HG02798 (cell line): ENCODE measurements around the gene PCDHGA9.
"Not testable (repeated sequence)": the region's sequence is repeated elsewhere in the genome, so short reads cannot be mapped to it uniquely, and the experiment has no call there.

Source experiments
- ATAC-seq: cut with Tn5 transposase; IDR thresholded peaks from one replicate; pipeline ENCODE4 v1.9.1; 2021; ENCODE audit warnings: mild to moderate bottlenecking; ENCODE audit not compliant: unreplicated experiment, poor library complexity

Gene PCDHGA9

DNA sequence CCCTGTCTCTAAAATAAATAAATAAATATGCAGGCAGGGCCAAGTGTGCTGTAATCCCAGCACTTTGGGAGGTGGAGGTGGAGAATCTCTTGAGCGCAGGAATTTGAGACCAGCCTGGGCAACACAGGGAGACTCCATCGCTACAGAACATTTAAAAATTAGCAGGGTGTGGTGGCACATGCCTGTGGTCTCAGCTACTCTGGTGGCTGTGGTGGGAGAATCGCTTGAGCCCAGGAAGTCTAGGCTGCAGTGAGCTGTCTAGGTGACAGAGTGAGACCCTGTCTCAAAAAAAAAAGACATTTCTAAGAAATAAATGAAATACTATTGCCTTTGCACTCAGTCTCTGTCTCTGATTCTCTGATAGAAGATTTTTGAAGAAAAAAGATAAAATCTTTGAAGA lies 9.0 kb downstream of the PCDHGA9 start:
- ATAC-seq = no peak

DNA sequence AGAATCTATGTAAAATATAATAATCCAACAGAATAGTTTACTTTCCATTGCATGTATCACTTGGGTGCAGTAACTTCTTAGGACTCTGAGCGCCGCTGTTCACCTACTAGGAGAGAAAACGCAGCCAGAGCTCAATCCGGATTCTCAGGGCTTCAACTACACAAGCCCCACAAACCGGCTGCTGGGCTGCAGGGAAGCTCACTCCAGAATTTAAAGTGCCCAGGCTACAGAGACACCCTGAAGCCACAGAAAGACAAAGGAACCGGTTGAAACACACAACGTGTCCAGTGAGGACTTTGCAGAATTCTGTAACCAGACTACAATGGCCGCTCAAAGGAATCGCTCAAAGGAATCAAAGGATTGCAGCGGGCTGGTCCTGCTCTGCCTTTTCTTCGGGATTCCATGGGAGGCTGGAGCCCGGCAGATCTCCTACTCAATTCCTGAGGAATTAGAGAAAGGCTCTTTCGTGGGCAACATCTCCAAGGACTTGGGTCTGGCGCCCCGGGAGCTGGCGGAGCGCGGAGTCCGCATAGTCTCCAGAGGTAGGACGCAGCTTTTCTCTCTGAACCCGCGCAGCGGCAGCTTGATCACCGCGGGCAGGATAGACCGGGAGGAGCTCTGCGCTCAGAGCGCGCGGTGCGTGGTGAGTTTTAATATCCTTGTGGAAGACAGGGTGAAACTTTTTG lies 10.4 kb downstream of the PCDHGA9 start, which contains the start of gene PCDHGA10:
Gene PCDHGA10 (plus strand): TSS at position 134 of the 686 bp plus-strand sequence. CDS start 189 bp downstream, at position 323.
- peak; percentile 69 for ATAC-seq

DNA sequence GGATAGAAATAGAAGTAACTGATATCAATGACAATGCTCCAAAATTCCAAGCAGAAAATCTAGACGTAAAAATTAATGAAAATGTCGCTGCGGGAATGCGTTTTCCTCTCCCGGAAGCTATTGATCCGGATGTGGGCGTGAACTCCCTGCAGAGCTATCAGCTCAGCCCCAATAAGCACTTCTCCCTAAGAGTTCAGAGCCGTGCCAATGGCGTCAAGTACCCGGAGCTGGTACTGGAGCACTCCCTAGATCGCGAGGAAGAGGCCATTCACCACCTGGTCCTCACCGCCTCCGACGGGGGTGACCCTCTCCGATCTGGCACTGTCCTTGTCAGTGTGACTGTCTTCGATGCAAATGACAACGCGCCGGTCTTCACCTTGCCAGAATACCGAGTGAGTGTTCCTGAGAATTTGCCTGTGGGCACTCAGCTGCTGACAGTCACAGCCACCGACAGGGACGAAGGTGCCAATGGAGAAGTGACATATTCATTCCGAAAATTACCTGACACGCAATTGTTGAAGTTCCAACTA lies 11.0 kb downstream of the PCDHGA9 start:
- ATAC-seq = no peak

DNA sequence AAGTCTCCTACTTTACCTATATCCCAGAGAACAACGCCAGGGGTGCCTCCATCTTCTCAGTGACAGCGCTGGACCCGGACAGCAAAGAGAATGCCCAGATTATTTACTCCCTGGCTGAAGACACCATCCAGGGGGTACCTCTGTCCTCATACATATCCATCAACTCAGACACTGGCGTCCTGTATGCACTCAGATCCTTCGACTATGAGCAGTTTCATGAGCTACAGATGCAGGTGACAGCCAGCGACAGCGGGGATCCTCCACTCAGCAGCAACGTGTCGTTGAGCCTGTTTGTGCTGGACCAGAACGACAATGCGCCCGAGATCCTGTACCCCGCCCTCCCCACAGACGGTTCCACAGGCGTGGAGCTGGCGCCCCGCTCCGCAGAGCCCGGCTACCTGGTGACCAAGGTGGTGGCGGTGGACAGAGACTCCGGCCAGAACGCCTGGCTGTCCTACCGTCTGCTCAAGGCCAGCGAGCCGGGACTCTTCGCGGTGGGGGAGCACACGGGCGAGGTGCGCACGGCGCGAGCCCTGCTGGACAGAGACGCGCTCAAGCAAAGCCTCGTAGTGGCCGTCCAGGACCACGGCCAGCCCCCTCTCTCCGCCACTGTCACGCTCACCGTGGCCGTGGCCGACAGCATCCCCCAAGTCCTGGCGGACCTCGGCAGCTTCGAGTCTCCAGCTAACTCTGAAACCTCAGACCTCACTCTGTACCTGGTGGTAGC lies 12.1 kb downstream of the PCDHGA9 start:
- ATAC-seq = not testable (repeated sequence)

DNA sequence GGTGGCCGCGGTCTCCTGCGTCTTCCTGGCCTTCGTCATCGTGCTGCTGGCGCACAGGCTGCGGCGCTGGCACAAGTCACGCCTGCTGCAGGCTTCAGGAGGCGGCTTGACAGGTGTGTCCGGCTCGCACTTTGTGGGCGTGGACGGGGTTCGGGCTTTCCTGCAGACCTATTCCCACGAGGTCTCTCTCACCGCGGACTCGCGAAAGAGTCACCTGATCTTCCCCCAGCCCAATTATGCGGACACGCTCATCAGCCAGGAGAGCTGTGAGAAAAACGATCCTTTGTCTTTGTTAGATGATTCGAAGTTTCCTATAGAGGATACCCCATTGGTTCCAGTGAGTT lies 12.7 kb downstream of the PCDHGA9 start:
- ATAC-seq = not testable (repeated sequence)

DNA sequence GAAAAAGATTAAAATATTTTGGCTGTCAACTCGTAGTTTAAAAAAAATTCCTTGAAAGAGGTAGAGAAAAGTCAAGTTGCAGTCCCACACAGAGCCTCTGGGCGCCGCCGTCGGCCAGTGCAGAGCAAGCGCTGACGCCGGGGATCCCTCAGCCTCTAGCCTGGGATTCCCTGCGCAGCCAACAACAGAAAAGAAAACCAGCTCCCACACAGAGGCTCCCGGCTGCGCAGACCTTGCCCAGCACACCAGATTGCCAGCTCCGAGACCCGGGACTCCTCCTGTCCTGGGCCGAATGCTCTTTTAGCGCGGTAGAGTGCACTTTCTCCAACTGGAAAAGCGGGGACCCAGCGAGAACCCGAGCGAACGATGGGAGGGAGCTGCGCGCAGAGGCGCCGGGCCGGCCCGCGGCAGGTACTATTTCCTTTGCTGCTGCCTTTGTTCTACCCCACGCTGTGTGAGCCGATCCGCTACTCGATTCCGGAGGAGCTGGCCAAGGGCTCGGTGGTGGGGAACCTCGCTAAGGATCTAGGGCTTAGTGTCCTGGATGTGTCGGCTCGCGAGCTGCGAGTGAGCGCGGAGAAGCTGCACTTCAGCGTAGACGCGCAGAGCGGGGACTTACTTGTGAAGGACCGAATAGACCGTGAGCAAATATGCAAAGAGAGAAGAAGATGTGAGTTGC lies 15.1 kb downstream of the PCDHGA9 start, which contains the start of gene PCDHGB7:
Gene PCDHGB7 (plus strand): TSS at position 184 of the 679 bp plus-strand sequence. CDS start 183 bp downstream, at position 367.
- peak; percentile 80 for ATAC-seq

DNA sequence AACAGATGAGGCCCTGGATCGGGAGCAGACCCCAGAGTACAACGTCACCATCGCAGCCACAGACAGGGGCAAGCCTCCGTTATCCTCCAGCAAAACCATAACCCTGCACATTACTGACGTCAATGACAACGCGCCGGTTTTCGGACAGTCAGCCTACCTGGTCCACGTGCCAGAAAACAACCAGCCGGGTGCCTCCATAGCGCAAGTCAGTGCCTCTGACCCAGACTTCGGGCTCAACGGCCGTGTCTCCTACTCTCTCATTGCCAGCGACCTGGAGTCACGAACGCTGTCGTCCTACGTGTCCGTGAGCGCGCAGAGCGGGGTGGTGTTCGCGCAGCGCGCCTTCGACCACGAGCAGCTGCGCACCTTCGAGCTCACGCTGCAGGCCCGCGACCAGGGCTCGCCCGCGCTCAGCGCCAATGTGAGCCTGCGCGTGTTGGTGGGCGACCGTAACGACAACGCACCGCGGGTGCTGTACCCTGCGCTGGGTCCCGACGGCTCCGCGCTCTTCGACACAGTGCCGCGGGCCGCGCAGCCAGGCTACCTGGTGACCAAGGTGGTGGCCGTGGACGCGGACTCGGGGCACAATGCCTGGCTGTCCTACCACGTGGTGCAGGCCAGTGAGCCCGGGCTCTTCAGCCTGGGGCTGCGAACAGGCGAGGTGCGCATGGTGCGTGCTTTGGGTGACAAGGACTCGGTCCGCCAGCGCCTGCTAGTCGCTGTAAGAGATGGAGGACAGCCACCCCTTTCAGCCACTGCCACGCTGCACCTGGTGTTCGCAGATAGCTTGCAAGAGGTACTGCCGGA lies 16.7 kb downstream of the PCDHGA9 start:
- no peak for ATAC-seq

DNA sequence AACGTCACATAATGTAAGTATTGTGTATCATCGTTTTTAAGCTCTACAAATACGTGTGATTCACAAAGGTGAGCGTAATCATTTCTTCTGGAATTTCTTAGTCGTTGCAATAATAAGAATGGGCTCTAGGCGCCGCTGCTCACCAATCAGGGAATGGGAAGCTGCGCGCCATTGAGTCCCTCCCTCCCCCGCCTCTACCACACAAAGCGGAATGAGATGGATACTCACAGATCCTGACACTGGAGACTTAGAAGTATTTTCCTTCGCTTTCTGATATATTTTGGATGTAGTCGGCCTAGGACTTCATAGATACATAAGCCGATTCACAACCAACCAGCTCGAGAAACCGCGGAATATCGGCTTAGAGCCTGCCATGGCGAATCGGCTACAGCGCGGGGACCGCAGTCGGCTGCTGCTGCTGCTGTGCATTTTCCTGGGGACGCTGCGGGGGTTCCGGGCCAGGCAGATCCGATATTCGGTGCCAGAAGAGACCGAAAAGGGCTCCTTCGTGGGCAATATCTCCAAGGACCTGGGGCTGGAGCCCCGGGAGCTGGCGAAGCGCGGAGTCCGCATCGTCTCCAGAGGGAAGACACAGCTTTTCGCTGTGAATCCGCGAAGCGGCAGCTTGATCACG lies 18.4 kb downstream of the PCDHGA9 start, which contains the start of gene PCDHGA11:
Gene PCDHGA11 (plus strand): TSS at position 197 of the 634 bp plus-strand sequence. CDS start 177 bp downstream, at position 374.
- peak; percentile 56 for ATAC-seq

DNA sequence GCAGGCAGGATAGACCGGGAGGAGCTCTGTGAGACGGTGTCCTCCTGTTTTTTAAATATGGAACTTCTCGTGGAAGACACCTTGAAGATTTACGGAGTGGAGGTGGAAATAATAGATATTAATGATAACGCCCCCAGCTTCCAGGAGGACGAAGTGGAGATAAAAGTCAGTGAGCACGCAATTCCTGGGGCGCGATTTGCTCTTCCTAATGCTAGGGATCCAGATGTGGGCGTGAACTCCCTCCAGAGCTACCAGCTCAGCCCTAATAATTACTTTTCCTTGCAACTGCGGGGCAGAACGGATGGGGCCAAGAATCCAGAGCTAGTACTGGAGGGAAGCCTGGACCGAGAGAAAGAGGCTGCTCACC lies 18.9 kb downstream of the PCDHGA9 start:
- no peak for ATAC-seq

DNA sequence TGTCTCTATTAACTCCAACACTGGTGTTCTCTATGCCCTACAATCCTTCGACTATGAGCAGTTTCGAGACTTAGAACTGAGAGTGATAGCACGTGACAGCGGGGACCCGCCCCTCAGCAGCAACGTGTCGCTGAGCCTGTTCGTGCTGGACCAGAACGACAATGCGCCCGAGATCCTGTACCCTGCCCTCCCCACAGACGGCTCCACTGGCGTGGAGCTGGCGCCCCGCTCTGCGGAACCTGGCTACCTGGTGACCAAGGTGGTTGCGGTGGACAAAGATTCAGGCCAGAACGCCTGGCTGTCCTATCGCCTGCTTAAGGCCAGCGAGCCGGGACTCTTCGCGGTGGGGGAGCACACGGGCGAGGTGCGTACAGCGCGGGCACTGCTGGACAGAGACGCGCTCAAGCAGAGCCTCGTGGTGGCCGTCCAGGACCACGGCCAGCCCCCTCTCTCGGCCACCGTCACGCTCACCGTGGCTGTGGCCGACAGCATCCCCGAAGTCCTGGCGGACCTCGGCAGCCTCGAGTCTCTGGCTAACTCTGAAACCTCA lies 20.2 kb downstream of the PCDHGA9 start:
- ATAC-seq = no peak

DNA sequence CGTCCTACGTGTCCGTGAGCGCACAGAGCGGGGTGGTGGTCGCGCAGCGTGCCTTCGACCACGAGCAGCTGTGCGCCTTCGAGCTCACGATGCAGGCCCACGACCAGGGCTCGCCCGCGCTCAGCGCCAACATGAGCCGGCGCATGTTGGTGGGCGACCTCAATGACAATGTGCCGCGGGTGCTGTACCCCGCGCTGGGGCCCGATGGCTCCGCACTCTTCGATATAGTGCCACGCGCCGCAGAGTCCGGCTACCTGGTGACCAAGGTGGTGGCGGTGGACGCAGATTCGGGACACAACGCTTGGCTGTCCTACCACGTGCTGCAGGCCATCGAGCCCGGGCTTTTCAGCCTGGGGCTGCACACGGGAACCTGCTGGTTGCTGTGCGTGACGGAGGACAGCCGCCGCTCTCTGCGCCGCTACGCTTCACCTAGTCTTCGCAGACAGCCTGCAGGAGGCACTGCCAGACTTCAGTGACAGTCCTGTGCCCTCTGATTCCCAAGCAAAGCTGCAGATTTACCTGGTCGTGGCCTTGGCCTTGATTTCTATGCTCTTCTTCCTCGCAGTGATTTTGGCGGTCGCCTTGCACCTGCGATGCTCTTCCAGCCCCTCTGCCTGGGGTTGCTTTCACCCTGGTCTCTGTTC lies 25.3 kb downstream of the PCDHGA9 start:
- ATAC-seq = no peak

DNA sequence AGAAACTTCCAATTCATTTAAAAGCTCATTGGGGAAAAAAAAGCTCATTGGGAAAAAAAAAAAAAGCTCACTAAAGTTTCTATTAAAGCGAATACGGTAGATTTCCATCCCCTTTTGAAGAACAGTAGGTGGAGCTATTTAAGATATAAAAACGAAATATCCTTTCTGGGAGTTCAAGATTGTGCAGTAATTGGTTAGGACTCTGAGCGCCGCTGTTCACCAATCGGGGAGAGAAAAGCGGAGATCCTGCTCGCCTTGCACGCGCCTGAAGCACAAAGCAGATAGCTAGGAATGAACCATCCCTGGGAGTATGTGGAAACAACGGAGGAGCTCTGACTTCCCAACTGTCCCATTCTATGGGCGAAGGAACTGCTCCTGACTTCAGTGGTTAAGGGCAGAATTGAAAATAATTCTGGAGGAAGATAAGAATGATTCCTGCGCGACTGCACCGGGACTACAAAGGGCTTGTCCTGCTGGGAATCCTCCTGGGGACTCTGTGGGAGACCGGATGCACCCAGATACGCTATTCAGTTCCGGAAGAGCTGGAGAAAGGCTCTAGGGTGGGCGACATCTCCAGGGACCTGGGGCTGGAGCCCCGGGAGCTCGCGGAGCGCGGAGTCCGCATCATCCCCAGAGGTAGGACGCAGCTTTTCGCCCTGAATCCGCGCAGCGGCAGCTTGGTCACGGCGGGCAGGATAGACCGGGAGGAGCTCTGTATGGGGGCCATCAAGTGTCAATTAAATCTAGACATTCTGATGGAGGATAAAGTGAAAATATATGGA lies 27.9 kb downstream of the PCDHGA9 start, which contains the start of gene PCDHGA12:
Gene PCDHGA12 (plus strand): TSS at position 176 of the 782 bp plus-strand sequence. CDS start 253 bp downstream, at position 429.
- ATAC-seq = peak; percentile 77

DNA sequence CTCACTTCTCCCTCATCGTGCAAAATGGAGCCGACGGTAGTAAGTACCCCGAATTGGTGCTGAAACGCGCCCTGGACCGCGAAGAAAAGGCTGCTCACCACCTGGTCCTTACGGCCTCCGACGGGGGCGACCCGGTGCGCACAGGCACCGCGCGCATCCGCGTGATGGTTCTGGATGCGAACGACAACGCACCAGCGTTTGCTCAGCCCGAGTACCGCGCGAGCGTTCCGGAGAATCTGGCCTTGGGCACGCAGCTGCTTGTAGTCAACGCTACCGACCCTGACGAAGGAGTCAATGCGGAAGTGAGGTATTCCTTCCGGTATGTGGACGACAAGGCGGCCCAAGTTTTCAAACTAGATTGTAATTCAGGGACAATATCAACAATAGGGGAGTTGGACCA lies 28.7 kb downstream of the PCDHGA9 start:
- ATAC-seq = peak; percentile 50

DNA sequence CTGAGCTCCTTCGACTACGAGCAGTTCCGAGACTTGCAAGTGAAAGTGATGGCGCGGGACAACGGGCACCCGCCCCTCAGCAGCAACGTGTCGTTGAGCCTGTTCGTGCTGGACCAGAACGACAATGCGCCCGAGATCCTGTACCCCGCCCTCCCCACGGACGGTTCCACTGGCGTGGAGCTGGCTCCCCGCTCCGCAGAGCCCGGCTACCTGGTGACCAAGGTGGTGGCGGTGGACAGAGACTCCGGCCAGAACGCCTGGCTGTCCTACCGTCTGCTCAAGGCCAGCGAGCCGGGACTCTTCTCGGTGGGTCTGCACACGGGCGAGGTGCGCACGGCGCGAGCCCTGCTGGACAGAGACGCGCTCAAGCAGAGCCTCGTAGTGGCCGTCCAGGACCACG lies 29.7 kb downstream of the PCDHGA9 start:
- not testable (repeated sequence) for ATAC-seq

DNA sequence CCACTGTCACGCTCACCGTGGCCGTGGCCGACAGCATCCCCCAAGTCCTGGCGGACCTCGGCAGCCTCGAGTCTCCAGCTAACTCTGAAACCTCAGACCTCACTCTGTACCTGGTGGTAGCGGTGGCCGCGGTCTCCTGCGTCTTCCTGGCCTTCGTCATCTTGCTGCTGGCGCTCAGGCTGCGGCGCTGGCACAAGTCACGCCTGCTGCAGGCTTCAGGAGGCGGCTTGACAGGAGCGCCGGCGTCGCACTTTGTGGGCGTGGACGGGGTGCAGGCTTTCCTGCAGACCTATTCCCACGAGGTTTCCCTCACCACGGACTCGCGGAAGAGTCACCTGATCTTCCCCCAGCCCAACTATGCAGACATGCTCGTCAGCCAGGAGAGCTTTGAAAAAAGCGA lies 30.1 kb downstream of the PCDHGA9 start:
- not testable (repeated sequence) for ATAC-seq

DNA sequence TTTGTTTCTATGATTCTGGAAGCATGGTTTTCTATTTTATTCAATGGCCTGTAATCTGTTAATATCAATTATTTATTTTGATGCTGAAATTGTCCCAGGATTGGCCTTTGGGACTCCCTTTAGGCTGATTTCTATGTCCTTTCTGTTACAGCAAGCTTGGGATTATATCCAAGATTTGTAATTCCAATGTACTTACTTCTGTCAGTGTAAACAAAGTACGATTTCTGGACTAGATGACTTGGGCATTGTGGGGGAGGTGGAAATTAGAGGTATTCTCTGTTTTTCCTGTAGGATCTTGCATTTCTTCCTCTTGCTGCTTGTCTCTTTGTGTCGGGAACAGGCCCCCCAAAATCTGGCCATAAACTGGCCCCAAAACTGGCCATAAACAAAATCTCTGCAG lies 31.4 kb downstream of the PCDHGA9 start:
- no peak for ATAC-seq

DNA sequence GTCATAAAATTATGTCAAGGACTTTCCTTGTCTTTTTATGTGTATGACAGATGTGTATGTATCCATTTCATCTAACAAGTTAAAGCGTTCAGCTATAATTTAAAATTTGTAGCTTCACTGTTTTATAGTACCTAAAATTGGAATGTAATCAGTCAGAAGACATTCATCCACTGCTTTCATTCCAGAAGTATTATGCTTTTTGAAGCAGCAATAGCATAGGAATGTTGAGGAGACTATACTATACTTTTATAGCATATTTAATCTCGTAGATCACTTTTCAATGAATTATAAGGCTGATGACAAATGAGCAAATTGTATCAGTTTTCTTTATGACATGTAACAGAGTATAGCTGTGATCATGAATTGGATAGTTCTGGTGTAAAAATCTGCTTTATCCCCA lies 34.6 kb downstream of the PCDHGA9 start:
- no peak for ATAC-seq
